RWPE1 (cell line): Measurements from ENCODE around the gene TTI1.

Experiments
- CTCF ChIA-PET: fragments of 350-600 bp; sonication (Branson Sonifier 250); formaldehyde crosslinking; extraction: SDS; loops from one replicate; lab custom pipeline; 2021; lab: Yijun Ruan, JAX
- POLR2A ChIA-PET: fragments of 400-600 bp; formaldehyde crosslinking; extraction: SDS; loops from one replicate; lab custom pipeline; 2020; ENCODE audit warnings: antibody characterized with exemption; ENCODE audit not compliant: low non-redundant PET; lab: Yijun Ruan, JAX
- DNase-seq: peaks from one replicate; pipeline ENCODE4 v3.0.0; 2012; ENCODE audit warnings: low spot score
- H3K27ac ChIP-seq: fragments of 450-650 bp; 2 replicates; pipeline ENCODE4 v1.5.1; 2017
- CTCF ChIP-seq: fragments of 450-650 bp; conservative IDR thresholded peaks from 2 replicates; pipeline ENCODE4 v1.5.1; 2017; ENCODE audit warnings: low read depth, mild to moderate bottlenecking

Gene TTI1

GRCh38 chr20:38075161-38075998 lies 42.1 kb upstream of the TTI1 start:
- CTCF ChIA-PET = interaction anchor here (0.7 to 4.7 kb wide), 8 partner anchors 12 to 246 kb away, joined by 3 to 55 read pairs (median 4); no protein-coding TSS in a partner anchor
- TF ChIP-seq CTCF = no peak
- POLR2A ChIA-PET = no interaction called here
- H3K27ac ChIP-seq = no peak overlapping the region
- no peak for DNase-seq

- peak; percentile 89 for TF ChIP-seq CTCF
- H3K27ac ChIP-seq = no peak overlapping the region; the same call in 1 of the 2 replicates
- ChIA-PET POLR2A (no interaction called here), CTCF (interaction anchor here (0.5 to 4.7 kb wide), 33 partner anchors 8 to 450 kb away, joined by 3 to 55 read pairs (median 4); partner anchors contain the start of gene TGM2)
- DNase-seq = peak; percentile 80
Measured at GRCh38 chr20:38073307-38074071, 40.2 kb upstream of the TTI1 start.

- DNase-seq = no peak
- ChIA-PET CTCF (interaction anchor here (0.5 to 4.7 kb wide), 30 partner anchors 9 to 450 kb away, joined by 3 to 55 read pairs (median 4); partner anchors contain the start of gene TGM2), POLR2A (no interaction called here)
- no peak overlapping the region; the same call in 1 of the 2 replicates for H3K27ac ChIP-seq
- no peak for TF ChIP-seq CTCF
Measured at GRCh38 chr20:38072898-38073297, 39.6 kb upstream of the TTI1 start.

- DNase-seq = no peak
- H3K27ac ChIP-seq = no peak overlapping the region
- ChIA-PET POLR2A (no interaction called here), CTCF (interaction anchor here (0.7 to 2.4 kb wide), 2 partner anchors 10 to 63 kb away, joined by 3 to 7 read pairs; no protein-coding TSS in a partner anchor)
- no peak for TF ChIP-seq CTCF
Measured at GRCh38 chr20:38067717-38068365, 34.6 kb upstream of the TTI1 start.

- no peak for DNase-seq
- ChIA-PET CTCF (interaction anchor here (0.7 to 2.4 kb wide), 3 partner anchors 9 to 64 kb away, joined by 3 to 10 read pairs (median 7); no protein-coding TSS in a partner anchor), POLR2A (no interaction called here)
- TF ChIP-seq CTCF = no peak
- H3K27ac ChIP-seq = no peak overlapping the region
Measured at GRCh38 chr20:38066969-38067716, 33.9 kb upstream of the TTI1 start.
